ENCODE results near the gene TBX18. TPM values are rescaled to one million over a fixed set of nuclear protein-coding genes. Genes with fewer than 3 reads are reported as not detected.

TBX18 gene
- total and polyA plus RNA-seq, 2 of the 4 experiments (the other 2 are of a cell fraction): 0.86 to 1.3 TPM

GRCh38 chr6:84743616-84744015 lies 20.8 kb downstream of the TBX18 start:
- Histone ChIP-seq H3K14ac (replicated peaks; ENCODE audit: low read depth, low read length) (no peak overlapping the region), H4K20me1 (ENCODE audit: insufficient read depth, low read length) (no peaks in the 10 kb centered on the region), H2BK15ac (ENCODE audit: low read depth, low read length) (no peak overlapping the region), H3K4ac (ENCODE audit: low read depth, low read length) (no peak overlapping the region), H2AFZ (replicated peaks; ENCODE audit: low read length, poor library complexity) (no peak overlapping the region), H3K9ac (ENCODE audit: low read depth, low read length) (no peak overlapping the region), H3K23ac (ENCODE audit: low read depth, low read length) (no peak overlapping the region), H4K8ac (ENCODE audit: low read depth in 2 of 2, low read length in 2 of 2) (no peak overlapping the region), H3K56ac (ENCODE audit: extremely low read depth, insufficient read depth, low read length) (no peak overlapping the region), H3K4me1 (ENCODE audit: control insufficient read depth, insufficient read depth, low read length) (no peaks in the 10 kb centered on the region), H4K91ac (ENCODE audit: insufficient read depth, low read depth, low read length) (no peak overlapping the region), H2AK9ac (replicated peaks; ENCODE audit: low read depth, low read length, poor library complexity) (no peak overlapping the region), H2BK120ac (ENCODE audit: low read depth, low read length) (no peak overlapping the region), H3K27me3 (ENCODE audit: control insufficient read depth, insufficient read depth, low read length) (no peaks in the 10 kb centered on the region), H3K9me1 (ENCODE audit: insufficient read depth, low read length) (no peaks in the 10 kb centered on the region), H3K4me2 (ENCODE audit: low read depth, low read length) (no peak overlapping the region), H3K9me3 (ENCODE audit: control insufficient read depth, insufficient read depth, low read length) (no peaks in the 10 kb centered on the region), H3K27ac (ENCODE audit: insufficient read depth, low read length) (no peak overlapping the region), H2BK5ac (ENCODE audit: low read depth, low read length, poor library complexity, severe bottlenecking) (no peak overlapping the region), H2AK5ac (ENCODE audit: low read depth, low read length) (no peak overlapping the region), H3K79me1 (ENCODE audit: low read depth in 1 of 2, low read length in 2 of 2) (no peaks in the 10 kb centered on the region), H2BK20ac (ENCODE audit: low read depth, low read length) (no peak overlapping the region), H3K36me3 (ENCODE audit: control insufficient read depth, insufficient read depth, low read length) (no peaks in the 10 kb centered on the region), H4K5ac (ENCODE audit: low read depth, low read length) (no peak overlapping the region), H3K18ac (ENCODE audit: low read depth, low read length) (no peak overlapping the region), H3K4me3 (ENCODE audit: insufficient read depth, low read depth, low read length) (no peak overlapping the region)
- TF ChIP-seq MXI1 (IDR thresholded peaks at IDR 0.05; ENCODE audit: borderline replicate concordance, low read depth, low read length) (no peak), ELK1 (IDR thresholded peaks at IDR 0.05; ENCODE audit: borderline replicate concordance, low read depth, low read length) (no peak), RAD21 (IDR thresholded peaks at IDR 0.05; ENCODE audit: low read length) (no peak)
- no TSS peak for BruUV-seq (replicated peaks)
- ChIA-PET CTCF (interaction anchor here (0.6 kb wide), 1 partner anchor 8 kb away, joined by 3 read pairs; no protein-coding TSS in a partner anchor), POLR2A (ENCODE audit: unreplicated experiment) (no interaction called here)
- WGBS, 2 experiments (ENCODE audit: extremely low coverage in 2 of 2, insufficient read length in 1 of 2): no CpG with 5 or more reads among the region's 4 CpGs
- in situ Hi-C loops (cut with MboI; ENCODE audit: low sequenced_read_pairs) (no loop called here), intact Hi-C loops (cut with micrococcal nuclease) (no loop called here), dilution Hi-C loops (cut with HindIII; ENCODE audit: low sequenced_read_pairs, unreplicated experiment) (no loop called here)
- DNase-seq (no peak), ATAC-seq (ENCODE audit: low read depth) (no peak)
